GM12875 (cell line): ENCODE data around the gene SOX3.

Experiments
- H3K4me3 ChIP-seq: one replicate; pipeline ENCODE4 v1.5.1; 2011; ENCODE audit warnings: low read depth, low read length, control low read depth
- CTCF ChIP-seq: IDR thresholded peaks from 2 replicates; pipeline ENCODE4 v1.5.1; 2011; ENCODE audit warnings: low read depth, mild to moderate bottlenecking, control low read depth, inconsistent platforms, low read length, moderate library complexity, borderline replicate concordance; ENCODE audit not compliant: insufficient read depth

SOX3 gene

GRCh38 chrX:140510895-140511295 is 6.0 kb upstream of the SOX3 start:
- no peak for TF ChIP-seq CTCF
- no peak overlapping the region for H3K4me3 ChIP-seq

DNA sequence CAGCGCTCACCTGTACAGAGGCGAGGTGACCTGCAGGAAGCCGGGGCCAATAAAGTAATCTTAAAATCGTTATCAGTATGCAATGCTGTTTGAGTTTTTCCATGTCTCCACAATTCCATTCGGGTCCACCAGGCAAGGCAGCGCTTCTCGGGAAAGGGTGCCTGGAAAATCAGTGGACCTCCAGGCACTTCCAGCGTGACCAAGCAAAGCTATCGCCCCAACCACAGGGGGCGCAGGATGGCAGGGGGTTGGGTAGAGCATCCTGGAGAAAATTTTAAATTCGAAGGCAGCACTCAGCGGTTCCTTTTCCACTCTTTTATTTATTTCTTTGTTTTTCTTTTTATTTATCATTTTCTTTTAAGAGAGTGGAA is 5.4 kb upstream of the SOX3 start:
- no peak overlapping the region for H3K4me3 ChIP-seq
- TF ChIP-seq CTCF, result no peak

- TF ChIP-seq CTCF, result no peak
These were observed 4.8 kb upstream of the SOX3 start for GRCh38 chrX:140509468-140510305.

GRCh38 chrX:140508958-140509357 is 4.1 kb upstream of the SOX3 start:
- no peak overlapping the region for H3K4me3 ChIP-seq
- TF ChIP-seq CTCF, result no peak

More at GRCh38 chrX:140509468-140510305, 4.8 kb upstream of the SOX3 start:
- H3K4me3 ChIP-seq, result no peak overlapping the region

GRCh38 chrX:140507982-140508305 is 3.1 kb upstream of the SOX3 start:
- TF ChIP-seq CTCF, result no peak
- no peak overlapping the region for H3K4me3 ChIP-seq

DNA sequence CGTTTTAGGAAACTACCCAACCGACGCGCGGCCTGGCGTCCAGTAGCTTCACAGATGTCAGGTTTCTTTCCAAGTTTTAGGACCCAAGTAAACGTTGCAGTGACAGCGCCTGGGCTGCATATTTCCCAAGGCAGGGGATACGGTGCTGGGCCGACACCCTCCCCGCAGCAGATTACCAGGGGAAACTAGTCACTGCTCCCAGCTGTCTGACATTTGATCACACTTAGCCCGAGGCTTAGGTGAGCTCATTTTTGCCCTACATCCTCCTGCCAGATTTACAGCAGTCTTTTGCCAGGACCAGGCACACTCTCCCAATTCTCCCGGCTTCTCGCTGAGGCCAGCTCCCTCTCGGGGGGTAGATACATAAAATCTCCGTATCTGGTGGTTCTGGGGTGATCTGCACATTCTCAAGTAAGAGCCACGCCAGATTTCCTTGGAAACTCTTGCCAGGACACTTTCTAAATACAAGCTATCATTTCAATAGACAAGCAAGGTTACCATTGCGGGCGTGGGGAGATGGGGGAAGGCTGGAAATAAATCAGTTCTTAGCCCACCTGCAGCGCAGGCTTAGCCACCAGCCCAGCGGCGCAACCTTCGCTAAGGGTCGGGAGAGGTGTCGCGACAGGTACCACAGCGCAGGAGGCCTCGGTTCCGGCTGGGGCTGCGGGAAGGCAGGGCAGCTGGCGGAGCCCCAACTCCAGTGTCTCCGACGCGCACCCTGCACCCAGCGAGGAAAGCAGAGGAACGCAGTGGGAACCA is 2.5 kb upstream of the SOX3 start:
- no peak overlapping the region for H3K4me3 ChIP-seq
- TF ChIP-seq CTCF, result no peak
